Measurements from ENCODE around the gene DYNLT4.

The DYNLT4 gene

DNA sequence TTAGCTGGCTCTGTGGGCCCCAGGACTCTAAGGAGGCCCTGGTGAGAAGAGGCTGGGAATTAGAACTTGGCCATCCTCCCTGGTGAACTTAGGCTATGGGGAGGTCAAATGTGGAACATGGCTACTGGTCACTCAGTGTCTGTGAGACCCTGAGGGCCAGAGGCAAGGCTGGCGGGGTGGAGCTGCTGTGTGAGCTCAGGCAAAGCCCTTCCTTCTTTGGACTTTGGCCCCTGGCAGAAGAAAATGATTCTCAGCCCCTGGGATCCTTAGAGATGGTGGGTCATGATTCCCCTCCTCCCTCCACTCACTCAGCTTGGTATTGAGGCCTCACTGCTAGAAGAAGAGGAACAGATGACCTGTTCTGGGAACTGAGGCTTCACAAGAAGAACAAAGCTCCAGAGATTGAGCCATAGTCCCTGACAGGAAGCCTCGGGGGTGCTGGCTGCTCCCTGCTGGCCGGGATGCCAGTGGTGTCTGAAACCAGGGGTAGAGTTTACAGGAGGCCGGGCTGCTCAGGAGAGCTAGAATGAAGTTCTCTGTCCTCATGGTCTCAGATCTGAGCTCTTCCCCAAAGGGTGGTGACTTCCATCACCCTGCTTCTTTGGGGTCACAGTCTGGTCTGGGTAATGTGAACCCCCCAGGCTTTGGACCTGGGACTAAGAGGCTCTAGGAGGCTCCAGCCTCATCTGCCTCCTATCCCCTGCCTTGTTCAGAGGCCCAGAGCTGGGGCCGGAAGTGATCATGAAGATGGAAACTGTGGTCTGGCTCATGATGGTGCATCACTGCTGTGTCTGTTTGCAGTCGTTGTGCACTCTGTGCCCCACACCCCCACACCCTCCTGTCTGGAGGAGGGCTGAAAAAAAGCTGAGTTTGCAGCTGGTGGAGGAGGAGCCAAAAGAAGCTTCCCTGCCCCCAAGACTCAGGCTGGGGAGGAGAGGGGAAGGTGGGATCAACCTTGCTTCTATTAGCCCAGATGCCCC is 2.1 kb upstream of the DYNLT4 start:
- Histone ChIP-seq H3K36me3 (peaks cover 29% of the 10 kb centered on the region), H3K27ac (peak overlapping the region; percentile 100), H3K9me3 (no peaks in the 10 kb centered on the region), H3K4me1 (ENCODE audit: control insufficient read depth in 1 of 2, insufficient read depth in 1 of 2, low read depth in 1 of 2, low read length in 1 of 2) (peaks cover 63 to 76% of the 10 kb centered on the region in 2 experiments), H3K4me3 (ENCODE audit: low read depth in 1 of 2, low read length in 1 of 2) (peak overlapping the region; percentile 11 to 56), H3K27me3 (no peaks in the 10 kb centered on the region)
- TF ChIP-seq, protein P1, sequence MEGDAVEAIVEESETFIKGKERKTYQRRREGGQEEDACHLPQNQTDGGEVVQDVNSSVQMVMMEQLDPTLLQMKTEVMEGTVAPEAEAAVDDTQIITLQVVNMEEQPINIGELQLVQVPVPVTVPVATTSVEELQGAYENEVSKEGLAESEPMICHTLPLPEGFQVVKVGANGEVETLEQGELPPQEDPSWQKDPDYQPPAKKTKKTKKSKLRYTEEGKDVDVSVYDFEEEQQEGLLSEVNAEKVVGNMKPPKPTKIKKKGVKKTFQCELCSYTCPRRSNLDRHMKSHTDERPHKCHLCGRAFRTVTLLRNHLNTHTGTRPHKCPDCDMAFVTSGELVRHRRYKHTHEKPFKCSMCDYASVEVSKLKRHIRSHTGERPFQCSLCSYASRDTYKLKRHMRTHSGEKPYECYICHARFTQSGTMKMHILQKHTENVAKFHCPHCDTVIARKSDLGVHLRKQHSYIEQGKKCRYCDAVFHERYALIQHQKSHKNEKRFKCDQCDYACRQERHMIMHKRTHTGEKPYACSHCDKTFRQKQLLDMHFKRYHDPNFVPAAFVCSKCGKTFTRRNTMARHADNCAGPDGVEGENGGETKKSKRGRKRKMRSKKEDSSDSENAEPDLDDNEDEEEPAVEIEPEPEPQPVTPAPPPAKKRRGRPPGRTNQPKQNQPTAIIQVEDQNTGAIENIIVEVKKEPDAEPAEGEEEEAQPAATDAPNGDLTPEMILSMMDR (IDR thresholded peaks at IDR 0.05) = no peak

DNA sequence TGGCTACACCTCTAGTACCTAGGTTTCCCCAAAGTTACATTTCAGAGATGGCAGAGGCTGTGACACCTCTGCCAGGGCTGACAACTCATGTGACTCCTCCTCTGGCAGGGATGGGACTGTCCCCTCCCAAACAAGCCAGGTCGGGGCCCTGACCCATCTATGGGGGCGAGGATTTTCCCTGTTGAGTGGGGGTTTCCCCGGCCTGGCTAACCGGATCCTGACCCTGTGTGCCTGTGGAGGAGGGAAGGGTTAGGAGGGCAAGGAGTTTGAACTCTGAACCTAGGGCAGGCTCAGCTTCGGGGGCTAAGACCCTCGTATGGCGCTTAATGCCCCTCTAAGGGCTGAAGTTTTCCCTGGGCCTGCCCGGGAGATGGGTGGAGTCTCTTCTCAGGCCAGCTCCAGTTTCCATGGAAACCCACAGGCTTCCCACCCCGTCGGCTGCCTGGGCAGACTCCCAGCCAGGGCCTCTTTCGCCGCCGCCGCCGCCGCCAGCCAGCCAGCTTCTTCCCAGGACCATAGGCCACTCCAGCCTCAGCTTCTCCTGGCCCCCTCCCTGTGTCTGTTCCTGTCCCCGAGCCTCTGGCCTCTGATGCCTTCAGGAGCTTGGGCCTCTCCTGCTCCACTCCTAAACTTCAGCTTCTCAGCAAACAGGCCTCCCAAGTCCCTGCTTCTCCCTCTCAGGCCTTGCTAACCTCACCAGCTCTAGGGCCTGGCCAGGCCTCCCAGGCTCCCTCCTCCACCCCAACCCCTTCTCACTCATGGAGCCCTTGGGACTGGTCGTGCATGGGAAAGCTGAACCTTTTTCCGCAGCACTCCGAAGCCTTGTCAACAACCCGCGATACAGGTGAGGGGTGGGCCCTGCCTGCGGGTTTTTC is 1.1 kb upstream of the DYNLT4 start, which contains the start of gene BTBD19:
TSS of gene BTBD19 (plus strand) at position 461 of the 875 bp plus-strand sequence. CDS start at position 759, 298 bp downstream.
- Histone ChIP-seq H3K4me1 (ENCODE audit: control insufficient read depth in 1 of 2, insufficient read depth in 1 of 2, low read depth in 1 of 2, low read length in 1 of 2) (peaks cover 59 to 74% of the 10 kb centered on the region in 2 experiments), H3K27me3 (no peaks in the 10 kb centered on the region), H3K4me3 (ENCODE audit: low read depth in 1 of 2, low read length in 1 of 2) (peak within 1 kb of the TSS; percentile 11 to 56), H3K9me3 (no peaks in the 10 kb centered on the region), H3K27ac (peak within 1 kb of the TSS; percentile 100), H3K36me3 (peaks cover 38% of the 10 kb centered on the region)
- TF ChIP-seq, protein P1 (IDR thresholded peaks at IDR 0.05) = no peak

DNA sequence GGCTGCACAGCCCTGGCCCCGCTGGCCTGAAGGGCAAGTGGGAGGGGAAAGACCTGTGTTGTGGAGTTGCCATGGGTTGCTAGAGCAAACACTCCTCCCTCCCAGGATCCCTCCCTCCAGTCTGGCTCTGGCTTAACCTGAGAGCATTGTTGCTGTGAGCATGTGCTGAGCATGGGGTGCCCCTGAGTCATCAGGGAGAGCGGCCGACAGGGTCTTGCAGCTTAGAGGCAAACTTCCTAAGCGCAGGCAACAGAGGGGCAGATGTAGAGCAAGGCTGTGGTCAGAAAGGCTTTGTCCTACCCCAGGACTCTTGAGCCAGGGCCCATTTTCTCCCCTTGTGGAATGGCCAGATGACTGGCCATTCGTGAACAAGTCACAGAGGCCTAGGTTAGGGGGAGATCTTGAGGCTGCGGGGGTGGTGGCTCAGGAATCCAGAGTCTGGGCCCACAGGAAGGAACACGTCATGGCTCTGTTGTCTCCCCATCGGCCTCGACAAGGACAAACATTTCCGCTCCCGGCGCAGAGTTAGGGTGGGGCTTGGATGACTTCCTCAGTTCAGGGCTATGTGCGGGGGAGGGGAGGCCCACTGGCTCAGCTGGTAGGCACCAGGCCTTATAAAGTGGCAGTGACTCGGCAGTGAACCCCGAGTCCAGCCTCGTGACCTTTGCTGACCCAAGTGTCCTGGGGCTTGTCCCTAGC is 362 bp upstream of the DYNLT4 start:
- H3K36me3 ChIP-seq = peaks cover 46% of the 10 kb centered on the region
- H3K27ac ChIP-seq = peak overlapping the region; percentile 100
- TF ChIP-seq, protein P1 (IDR thresholded peaks at IDR 0.05) = peak; percentile 39
- H3K4me1 ChIP-seq (ENCODE audit: control insufficient read depth in 1 of 2, insufficient read depth in 1 of 2, low read depth in 1 of 2, low read length in 1 of 2) = peaks cover 56 to 75% of the 10 kb centered on the region in 2 experiments
- no peaks in the 10 kb centered on the region for H3K9me3 ChIP-seq
- no peaks in the 10 kb centered on the region for H3K27me3 ChIP-seq
- H3K4me3 ChIP-seq (ENCODE audit: low read depth in 1 of 2, low read length in 1 of 2) = peak overlapping the region; percentile 11 to 56

DNA sequence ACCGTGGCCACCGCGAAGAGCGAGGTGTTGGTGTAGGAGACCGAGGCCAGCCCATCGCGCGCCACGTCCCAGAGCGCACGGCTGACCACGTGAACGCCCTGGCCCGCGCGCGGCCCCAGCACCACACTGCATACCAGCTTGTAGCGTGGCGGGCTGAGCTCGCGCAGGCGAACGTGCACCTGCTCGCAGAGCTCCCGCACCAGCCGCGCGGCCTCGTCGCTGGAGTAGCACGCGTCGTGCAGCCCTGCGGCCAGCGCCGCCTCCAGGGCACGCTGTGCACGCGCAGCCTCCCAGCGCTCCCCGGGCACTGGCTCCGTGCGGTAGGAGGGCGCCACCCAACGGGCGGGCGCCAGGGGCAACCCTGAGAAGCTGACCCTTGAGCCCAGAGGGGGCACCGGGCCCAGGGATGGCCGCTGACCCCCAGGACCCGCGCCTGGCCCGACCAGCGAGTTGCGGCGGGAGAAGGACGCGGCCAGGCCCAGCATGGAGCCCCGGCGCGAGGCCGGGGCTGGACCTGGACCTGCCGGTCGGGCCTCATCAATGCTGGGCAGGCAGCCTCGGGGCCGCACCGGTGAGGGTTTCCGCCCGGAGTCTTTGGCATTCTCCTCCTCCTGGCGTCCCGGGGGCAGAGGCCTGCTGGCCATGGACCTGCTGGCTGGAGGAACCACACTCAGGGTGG is 987 bp downstream of the DYNLT4 start:
- H3K36me3 ChIP-seq = peaks cover 54% of the 10 kb centered on the region
- H3K27me3 ChIP-seq = no peaks in the 10 kb centered on the region
- no peaks in the 10 kb centered on the region for H3K9me3 ChIP-seq
- peak overlapping the region; percentile 11 to 56 for H3K4me3 ChIP-seq (ENCODE audit: low read depth in 1 of 2, low read length in 1 of 2)
- TF ChIP-seq, protein P1 (IDR thresholded peaks at IDR 0.05) = no peak
- peak overlapping the region; percentile 100 for H3K27ac ChIP-seq
- H3K4me1 ChIP-seq (ENCODE audit: control insufficient read depth in 1 of 2, insufficient read depth in 1 of 2, low read depth in 1 of 2, low read length in 1 of 2) = peaks cover 70 to 83% of the 10 kb centered on the region in 2 experiments
